HG02759 (cell line): ENCODE data around the gene CEP57L1.
"Not testable (repeated sequence)": the region's sequence is repeated elsewhere in the genome, so short reads cannot be mapped to it uniquely, and the experiment has no call there.

Source experiments
- ATAC-seq: cut with Tn5 transposase; IDR thresholded peaks from one replicate; pipeline ENCODE4 v1.9.1; 2021; ENCODE audit warnings: mild to moderate bottlenecking, moderate library complexity; ENCODE audit not compliant: unreplicated experiment

CEP57L1 gene

DNA sequence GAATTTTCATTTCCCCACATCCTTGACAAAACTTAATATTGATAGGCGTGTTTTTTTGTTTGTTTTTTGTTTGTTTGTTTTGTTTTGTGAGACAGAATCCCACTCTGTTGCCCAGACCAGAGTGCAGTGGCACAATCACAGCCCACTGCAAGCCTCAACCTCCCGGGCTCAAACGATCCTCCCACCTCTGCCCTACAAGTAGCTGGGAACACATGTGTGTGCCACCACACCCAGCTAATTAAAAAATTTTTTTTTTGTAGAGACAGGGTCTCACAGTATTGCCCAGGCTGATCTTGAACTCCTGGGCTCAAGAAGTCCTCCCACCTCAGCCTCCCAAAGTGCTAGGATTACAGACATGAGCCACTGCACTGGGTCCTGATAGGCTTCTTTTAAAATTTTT, 9.2 kb downstream of the CEP57L1 start:
- ATAC-seq, result no peak

DNA sequence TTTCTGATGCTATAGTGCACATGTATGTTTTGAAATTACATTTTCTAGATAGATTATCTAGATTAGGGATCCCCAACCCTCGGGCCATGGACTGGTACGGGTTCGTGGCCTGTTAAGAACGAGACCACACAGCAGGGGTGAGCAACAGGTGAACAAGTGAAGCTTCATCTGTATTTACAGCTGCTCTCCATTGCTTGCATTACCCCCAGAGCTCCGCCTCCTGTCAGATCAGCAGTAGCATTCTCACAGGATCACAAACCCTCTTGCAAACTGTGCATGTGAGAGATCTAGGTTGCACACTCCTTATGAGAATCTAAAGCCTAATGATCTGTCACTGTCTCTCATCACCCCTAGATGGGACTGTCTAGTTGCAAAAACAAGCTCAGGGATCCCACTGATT, 10.4 kb downstream of the CEP57L1 start:
- no peak for ATAC-seq

DNA sequence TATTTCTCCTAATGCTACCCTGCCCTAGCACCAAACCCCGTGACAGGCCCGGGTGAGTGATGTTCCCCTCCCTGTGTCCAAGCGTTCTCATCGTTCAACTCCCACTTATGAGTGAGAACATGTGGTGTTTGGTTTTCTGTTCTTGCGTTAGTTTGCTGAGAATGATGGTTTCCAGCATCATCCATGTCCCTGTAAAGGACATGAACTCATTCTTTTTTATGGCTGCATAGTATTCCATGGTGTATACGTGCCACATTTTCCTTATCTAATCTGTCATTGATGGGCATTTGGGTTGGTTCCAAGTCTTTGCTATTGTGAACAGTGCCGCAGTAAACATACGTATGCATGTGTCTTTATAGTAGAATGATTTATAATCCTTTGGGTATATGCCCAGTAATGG, 14.4 kb downstream of the CEP57L1 start:
- not testable (repeated sequence) for ATAC-seq

GRCh38 chr6:109112663-109113062, 17.4 kb downstream of the CEP57L1 start:
- ATAC-seq, result not testable (repeated sequence)

DNA sequence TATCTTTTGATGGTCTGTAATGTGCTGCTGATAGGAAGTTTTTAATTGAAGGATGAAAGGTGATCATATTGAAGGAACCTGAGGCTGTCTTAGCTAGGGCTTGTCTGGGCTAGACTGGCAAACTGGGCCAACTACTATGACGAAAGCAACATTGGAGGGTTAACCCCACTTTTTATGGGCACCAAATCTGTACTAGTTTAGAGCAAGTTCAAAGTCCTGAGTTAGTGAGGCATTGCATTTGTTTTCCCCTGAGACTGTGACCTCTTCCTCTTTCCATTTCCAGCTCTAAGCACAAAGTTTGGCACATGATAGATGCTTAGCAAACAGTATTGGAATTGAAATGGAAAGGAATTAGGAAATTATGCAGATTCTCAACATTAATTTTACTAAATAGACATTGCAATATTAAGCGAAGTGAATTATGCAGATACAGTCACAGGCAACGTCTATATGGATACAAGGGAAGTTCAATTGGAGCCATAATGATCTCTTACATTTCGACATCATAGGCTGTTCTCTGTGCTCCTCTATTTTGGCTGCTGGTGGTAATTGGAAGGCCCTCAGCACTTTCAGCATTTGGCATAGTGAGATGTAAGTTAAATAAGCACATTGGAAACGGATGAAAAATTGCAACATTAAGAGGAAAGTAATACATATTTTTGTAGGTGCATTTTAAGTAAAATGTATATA, 22.2 kb downstream of the CEP57L1 start:
- peak; percentile 88 for ATAC-seq

- ATAC-seq, result no peak
These were observed 23.0 kb downstream of the CEP57L1 start for GRCh38 chr6:109118337-109118736.

DNA sequence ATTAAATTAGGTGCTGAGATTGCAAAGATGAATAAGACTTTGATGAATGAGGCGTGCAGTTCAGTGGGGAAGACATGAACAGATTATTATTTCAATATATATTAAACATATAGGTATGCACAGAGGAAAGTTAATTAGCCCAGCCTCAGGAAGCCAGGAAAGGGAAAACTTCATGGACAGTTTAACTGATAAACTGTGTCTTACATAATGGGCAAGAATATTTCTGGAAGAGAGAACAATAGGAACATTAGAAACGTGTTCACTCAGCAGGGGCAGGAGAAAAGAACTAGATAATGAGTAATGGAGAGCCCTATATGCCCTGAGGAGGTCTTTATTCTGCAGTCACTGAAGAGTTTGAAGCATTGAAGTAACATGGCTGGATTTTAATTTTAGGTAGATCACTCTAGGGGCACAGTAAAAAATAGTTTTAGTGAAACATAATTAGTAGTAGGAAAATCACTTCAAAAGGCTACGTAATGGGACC, 23.6 kb downstream of the CEP57L1 start:
- ATAC-seq, result no peak

DNA sequence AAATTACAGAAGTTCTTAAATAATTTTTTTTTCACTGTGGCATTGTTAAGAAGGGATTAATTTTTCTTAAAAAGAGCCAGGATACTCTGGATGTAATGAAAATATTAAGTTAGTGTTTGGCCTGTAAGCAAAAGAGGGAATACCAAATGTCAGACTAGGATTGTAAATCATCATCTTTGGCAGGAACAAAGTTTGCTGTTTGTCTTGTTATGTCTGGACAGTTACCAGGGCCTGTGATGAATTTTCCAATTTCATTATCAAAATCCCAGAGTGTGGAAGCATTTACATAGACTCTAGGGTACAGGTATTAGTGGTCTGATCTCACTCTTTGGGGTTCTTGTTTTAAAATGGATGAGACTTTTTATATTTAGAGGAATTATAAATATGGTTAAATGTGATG, 26.1 kb downstream of the CEP57L1 start:
- no peak for ATAC-seq

DNA sequence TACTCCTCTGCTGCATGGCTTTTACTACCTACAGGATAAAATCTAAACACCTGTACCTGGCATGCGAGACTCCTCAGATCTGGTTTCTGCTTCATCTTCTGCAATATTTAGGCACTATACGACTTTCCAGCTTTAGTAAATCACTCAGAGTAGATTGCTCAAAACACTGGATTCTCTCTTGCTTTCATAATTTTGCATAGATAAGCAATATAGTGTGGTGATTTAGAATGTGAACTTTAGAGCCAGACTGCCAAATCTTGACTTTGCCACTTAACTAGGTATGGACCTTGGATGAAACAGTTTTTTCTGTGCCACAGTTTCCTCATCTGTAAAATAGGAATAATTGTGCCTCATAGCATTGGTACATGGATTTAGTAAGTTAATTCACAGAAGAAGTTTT, 28.9 kb downstream of the CEP57L1 start:
- no peak for ATAC-seq

GRCh38 chr6:109125504-109125903, 30.2 kb downstream of the CEP57L1 start:
- ATAC-seq, result no peak

- ATAC-seq, result no peak
These were observed 34.8 kb downstream of the CEP57L1 start for GRCh38 chr6:109130065-109130464.

DNA sequence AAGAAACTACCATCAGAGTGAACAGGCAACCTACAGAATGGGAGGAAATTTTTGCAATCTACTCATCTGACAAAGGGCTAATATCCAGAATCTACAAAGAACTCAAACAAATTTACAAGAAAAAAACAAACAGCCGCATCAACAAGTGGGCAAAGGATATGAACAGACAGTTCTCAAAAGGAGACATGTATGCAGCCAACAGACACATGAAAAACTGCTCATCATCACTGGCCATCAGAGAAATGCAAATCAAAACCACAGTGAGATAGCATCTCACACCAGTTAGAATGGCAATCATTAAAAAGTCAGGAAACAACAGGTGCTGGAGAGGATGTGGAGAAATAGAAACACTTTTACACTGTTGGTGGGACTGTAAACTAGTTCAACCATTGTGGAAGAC, 40.3 kb downstream of the CEP57L1 start:
- not testable (repeated sequence) for ATAC-seq

GRCh38 chr6:109136039-109136438, 40.7 kb downstream of the CEP57L1 start:
- ATAC-seq, result not testable (repeated sequence)

GRCh38 chr6:109136530-109136929, 41.2 kb downstream of the CEP57L1 start:
- not testable (repeated sequence) for ATAC-seq

DNA sequence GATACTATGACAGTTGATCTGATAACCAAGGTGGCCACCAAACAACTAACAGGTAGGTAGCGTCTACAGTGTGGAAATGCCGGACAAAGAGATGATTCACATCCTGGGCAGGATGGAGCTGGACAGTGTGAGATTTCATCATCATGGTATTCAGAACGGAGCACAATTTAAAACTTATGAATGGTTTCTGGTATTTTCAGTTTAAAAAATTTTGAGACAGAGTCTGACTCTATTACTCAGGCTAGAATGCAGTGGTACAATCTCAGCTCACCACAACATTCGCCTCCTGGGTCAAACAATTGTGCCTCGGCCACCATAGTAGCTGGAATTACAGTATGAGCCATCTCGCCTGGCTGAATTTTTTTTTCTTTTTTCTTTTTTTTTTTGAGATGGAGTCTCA, 43.8 kb downstream of the CEP57L1 start:
- ATAC-seq, result no peak

DNA sequence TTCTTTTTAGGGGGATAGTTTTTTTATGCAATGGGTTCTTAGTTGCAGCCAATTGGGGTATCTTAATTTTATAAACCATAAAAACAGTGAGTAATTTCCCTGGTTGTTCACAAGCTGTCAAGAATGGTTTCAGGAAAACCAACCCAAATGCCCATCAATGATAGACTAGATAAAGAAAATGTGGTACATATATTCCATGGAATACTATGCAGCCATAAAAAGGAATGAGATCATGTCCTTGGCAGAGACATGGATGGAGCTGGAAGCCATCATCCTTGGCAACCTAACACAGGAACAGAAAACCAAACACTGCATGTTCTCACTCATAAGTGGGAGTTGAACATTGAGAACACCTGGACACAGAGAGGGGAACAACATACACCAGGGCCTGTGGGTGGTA, 46.8 kb downstream of the CEP57L1 start:
- ATAC-seq, result not testable (repeated sequence)

- ATAC-seq, result no peak
These were observed 47.9 kb downstream of the CEP57L1 start for GRCh38 chr6:109143191-109143590.

GRCh38 chr6:109148251-109148650, 52.9 kb downstream of the CEP57L1 start:
- not testable (repeated sequence) for ATAC-seq

DNA sequence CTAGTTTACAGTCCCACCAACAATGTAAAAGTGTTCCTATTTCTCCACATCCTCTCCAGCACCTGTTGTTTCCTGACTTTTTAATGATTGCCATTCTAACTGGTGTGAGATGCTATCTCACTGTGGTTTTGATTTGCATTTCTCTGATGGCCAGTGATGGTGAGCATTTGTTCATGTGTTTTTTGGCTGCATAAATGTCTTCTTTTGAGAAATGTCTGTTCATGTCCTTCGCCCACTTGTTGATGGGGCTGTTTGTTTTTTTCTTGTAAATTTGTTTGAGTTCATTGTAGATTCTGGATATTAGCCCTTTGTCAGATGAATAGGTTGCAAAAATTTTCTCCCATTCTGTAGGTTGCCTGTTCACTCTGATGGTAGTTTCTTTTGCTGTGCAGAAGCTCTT, 53.4 kb downstream of the CEP57L1 start:
- not testable (repeated sequence) for ATAC-seq

DNA sequence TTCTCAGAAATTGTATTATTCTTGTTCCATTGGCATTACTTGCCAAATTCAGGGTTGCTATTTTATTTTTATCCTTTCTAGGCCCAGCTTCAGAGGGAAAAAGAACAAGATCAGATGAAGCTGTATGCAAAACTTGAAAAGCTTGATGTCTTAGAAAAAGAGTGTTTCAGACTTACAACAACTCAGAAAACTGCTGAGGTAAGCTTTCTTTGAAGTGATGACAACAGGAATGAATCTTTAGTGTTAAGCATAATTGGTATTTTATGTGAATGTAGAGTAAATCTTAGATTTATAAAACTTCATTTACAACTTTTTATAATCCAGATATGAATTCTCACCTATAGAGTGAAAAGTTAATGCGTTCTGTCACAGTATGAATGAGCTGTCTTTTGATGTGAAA, 58.4 kb downstream of the CEP57L1 start:
- no peak for ATAC-seq

GRCh38 chr6:109164331-109164730, 69.0 kb downstream of the CEP57L1 start:
- no peak for ATAC-seq

GRCh38 chr6:109165392-109165974, 70.2 kb downstream of the CEP57L1 start:
- ATAC-seq, result no peak

DNA sequence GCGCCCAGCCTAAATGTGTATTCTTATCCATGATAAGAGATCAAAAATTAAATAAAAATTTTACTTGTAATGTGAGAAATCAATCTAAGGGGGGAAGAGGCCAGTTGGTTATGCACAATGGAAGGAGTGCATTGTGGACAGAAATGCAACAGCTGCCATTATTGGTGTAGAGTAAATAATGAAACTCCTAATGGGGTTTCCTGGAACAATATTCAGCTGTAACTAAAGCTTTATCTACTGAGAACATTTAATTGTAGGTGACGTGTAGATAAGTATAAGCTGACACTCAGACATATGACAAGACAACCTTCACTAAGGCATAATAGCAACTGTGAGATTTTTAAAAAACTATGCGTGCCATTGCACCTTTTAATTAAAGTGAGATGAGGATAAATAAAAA, 71.4 kb downstream of the CEP57L1 start:
- ATAC-seq, result no peak
